OCI-M1 (cell line): ENCODE data around the gene IL10.

ENCODE experiments used
- DNase-seq: peaks from one replicate; lab custom pipeline; 2025; lab: John Stamatoyannopoulos, UW

IL10 gene

DNA sequence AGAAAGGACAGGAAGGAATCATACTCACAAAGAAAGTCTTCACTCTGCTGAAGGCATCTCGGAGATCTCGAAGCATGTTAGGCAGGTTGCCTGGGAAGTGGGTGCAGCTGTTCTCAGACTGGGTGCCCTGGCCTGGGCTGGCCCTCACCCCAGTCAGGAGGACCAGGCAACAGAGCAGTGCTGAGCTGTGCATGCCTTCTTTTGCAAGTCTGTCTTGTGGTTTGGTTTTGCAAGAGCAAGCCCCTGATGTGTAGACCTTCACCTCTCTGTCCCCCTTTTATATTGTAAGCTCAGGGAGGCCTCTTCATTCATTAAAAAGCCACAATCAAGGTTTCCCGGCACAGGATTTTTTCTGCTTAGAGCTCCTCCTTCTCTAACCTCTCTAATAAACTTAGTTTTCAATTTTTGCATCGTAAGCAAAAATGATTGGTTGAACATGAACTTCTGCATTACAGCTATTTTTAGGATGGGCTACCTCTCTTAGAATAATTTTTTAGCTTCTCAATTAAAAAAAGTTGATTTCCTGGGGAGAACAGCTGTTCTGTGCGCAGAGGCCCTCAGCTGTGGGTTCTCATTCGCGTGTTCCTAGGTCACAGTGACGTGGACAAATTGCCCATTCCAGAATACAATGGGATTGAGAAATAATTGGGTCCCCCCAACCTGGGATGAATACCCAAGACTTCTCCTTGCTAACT is at the start of gene IL10:
TSS of gene IL10 (minus strand) at position 252 of the 695 bp plus-strand sequence. CDS start at position 193, 59 bp downstream.
- DNase-seq = no peak

DNA sequence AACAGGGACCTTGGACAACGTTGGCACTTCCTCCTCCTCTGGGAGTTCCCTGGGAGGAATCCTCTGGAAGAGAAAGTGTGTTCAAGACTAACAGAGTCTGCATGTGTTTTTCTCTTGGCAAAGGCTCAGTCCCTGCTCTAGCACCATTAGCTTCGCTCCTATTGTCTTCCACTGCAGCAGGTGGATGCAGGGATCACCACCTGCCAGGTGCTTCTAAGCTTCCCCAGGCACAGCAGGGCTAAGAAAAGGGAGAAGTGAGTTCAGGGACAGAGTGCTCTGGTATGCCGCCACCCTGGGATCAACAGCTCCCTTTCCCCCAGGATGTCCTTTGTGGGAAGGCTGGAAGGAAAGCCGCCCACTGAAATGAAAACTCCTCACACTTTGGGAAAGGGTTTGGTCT is 49.2 kb upstream of the IL10 start:
- DNase-seq = no peak

DNA sequence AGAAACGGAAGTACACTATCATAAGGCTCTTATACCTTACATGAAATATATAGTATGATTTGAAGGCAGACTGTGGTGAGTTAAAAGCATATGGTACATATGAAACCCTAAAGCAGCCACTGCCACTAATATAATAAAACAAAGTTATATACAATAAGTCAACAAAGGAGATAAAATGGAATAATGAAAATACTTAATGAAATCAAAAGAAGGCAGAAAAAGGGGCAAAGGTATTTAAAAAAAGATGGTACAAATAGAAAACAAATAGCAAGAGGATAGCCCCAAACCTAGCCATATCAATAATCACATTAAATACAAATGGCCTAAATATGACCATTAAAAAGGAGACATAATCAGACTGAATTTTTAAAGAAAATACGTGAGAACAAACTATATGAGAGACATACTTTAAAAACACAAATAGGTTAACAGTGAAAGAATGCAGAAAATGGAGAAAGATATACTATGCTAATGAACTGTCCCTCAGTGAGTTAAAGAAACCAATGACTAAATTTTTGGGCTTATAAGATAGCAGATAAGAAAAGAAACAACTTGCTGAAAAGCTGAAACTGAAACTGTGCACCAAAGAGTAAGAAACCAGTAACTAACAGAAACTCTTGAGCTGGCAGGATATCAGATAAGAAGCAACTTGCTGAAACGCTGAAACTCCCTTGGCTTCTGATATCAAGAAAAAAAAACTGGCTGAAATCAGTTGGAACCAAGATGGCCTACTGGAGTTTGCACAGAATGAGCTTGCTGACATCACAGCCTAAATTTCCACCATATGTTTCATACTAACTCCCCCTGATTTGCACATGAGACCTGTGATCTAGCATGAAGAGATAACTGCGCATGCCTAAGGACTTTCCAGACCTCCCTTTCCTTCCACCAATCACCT is 44.3 kb upstream of the IL10 start:
- DNase-seq = peak; percentile 98

DNA sequence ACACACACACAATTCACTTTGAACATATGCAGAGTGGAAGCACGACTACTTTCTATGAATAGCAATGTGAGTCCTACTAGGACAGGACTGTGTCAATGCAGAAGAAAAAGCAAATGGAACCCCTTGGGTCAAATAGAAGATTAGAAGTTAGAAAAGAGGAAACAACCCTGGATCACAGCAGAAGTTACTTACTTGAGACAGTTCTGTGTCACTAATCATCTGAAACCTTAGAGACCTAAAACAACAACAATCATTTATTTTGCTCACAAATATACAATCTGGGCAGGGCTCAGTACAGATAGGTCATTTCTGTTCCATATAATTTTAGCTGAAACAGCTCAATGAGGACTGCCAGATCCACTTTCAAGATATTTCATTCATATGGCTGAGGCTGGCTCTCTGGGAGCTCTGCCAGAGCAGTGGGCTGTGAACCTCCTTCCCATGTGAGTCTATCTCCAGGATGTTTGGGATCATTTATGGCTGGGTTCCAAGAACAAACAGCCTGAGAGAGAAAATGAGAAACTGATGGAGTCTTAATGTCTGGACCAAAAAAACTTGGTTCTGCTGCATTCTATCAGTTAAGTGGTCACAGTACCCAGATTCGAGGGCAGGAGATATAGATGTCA is 42.5 kb upstream of the IL10 start:
- peak; percentile 61 for DNase-seq

DNA sequence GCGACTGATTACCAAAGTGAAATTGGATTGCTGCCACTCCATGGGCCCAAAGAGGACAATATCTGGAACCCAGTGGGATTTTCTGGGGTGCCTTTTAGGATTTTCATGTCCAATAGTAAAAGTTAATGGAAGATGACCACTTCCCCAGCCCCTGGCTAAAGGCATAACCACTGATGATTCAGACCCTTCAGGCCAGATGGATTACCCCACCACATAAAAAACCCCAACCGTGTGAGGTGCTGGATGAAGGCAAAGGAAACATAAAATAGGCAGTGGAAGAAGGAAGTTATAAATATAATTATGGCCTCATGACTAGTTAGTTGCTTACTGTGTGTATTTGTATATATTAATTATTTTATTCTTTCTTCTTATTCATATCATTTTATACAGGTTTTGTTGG is 40.2 kb upstream of the IL10 start:
- DNase-seq = peak; percentile 23

DNA sequence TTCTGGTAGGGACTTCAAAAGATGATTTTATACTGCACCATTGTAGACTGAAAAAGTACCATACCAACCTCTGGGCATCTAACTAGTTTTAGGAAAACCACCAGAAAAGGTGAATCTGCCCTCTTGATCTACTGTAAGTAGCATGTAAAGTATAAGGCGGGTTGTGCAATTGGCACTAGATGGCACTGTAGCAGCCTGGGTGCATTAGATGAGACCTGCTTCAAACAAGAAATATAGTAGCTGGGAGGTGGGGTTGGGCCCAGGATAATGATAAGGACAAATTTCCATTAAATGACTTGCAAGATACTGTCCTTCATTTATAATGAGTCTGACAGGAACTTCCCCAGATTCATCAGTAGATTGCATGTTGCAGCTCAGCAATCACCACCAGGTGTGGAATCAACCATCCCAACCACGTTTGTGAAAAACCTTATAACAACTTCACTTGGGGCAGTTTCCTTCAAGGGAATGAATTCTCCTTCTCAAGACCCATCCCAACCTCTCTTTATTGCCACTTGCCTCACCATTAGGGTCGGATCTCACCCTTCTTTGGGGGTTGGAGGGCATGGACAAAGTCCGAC is 37.3 kb upstream of the IL10 start:
- peak; percentile 73 for DNase-seq

DNA sequence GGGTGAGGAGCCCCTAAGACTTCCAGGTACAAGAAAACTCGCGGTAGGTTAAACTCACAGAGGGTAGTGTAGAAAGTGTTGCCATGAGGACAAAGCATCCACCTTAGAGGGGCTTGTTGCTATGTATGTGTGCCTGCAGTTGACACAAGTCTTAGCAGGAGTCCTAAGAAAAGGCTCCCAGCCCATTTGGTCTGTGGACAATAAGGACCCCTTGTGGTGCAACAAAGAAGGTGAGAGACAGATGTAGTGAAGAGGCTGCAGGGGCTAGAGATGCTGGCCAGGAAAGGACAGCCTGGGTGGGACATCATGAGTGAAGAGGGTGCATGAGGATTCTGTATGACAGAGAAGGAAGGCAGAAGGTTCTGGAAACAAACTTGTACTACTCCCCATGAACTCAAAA is 36.3 kb upstream of the IL10 start:
- peak; percentile 79 for DNase-seq

DNA sequence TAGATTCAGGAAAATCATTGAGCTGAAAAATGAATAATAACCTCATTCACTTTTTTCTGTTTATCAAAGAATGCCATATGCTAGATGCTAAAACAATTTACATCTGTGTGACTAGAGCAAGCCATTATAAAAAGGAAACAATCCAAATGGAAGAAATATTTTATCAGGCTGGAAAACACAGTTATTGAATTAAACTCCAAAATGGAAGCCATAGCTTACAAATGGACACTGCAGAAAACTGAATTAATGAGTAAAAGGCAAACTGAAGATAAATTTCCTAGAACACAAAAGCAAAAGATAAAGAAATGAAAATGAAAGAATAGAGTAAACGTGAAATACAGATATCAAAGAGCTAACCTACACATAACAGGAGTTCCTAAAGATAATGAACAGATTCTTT is 33.1 kb upstream of the IL10 start:
- DNase-seq = peak; percentile 45

DNA sequence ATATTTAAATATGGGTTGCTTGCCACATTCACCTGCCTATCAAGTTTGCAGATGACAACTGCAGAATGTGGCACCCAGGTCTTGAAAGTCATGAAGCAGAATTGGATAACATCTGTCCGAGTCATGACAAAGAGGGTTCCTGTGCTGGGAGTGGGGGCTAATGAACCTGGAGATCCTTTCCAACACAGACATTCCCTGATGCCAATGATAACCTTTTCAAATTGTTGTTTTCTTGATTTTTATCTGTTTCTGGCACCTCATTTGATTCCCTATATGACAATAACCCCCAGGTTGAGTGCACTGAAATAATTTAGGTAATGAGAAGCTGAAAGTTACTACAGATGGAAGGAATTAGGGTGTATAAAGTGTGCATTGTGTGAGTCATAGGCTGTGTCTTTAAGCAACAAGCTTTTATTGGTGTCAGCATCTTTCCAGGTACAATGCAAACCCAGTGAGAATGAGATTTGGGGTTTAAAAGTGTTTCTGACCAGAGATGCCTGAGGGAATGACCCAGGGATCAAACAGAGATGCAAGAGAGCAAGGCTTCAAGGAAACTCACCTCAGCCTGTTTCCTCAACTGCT is 32.0 kb upstream of the IL10 start:
- no peak for DNase-seq

DNA sequence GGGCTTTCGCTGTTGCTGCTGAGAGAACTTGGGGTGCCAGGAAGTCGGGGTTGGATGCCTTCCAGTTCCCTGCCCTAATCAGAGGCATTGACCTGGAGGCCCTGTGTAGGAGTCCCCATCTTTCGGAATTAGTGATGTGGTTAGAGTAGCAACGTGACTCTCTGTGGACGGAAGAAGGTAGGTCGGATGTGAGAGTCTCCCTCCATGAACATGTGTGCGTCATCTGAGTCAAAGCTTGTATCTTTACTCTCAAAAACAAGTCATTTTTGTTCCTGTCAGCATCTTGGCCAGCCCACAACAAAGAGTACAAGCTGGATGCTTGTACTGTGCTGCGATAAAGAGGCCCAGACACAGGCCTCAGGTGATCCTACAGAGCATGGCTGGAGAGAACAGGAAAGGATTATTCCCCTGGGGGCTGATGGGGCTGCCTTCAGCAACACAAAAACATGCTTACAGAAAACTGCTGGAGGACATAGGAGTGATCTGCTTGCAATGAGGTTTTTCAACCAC is 31.0 kb upstream of the IL10 start:
- no peak for DNase-seq

DNA sequence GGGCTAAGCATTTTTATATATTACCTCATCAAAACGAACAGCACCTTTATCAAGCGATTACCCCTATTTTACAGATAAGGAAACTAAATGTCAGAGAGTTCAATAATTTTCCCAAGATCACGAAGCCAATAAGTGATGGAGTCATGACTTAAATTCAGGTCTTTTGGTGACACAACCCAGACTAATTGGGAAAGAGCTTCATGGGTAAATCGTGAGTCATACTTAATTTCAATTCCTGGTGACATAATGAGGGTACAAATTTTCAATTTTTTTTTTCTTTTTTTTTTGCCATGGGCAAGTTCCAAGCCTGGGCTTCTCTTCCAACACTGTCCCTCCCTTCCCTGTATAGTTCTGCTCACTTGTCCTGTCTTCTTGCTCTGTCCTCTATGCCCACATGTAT is 30.1 kb upstream of the IL10 start:
- no peak for DNase-seq

DNA sequence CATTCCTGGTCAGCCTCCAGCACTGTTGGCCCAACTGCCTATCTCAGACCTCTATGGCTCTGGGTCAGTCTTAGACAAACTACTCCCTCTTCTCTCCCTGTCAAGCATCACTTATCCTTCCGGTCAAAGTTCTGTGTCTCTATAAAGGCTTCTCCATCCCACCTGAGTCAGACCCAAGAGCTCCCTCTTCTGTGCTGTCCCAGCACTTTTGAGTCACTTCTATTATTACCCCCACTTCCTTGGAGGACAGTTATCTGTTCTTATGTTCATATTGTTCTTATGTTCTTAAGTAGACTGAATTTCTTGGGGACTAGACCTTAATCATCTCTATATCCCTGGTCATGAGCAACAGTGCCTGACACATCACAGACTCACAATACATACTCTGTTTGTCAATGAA is 29.2 kb upstream of the IL10 start:
- DNase-seq = peak; percentile 19

DNA sequence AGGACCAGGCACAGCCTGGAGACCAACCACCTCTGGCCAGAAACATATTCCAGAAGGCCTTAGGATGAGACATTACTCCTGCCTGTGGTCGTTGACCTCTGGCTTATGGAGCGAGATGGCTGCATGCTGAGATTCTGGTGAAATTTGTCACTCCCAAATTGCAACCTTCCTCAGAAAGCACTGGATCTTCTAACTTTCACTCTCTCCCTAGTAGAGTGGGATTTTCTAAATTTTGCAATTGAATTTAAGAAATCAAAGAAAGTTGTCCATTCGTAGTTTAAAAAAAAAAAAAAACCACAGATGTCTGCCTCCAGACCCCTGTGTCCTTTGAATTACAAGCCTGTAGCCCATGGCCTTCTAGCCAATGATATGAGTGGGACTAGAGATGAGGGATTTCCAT is 28.6 kb upstream of the IL10 start:
- no peak for DNase-seq

DNA sequence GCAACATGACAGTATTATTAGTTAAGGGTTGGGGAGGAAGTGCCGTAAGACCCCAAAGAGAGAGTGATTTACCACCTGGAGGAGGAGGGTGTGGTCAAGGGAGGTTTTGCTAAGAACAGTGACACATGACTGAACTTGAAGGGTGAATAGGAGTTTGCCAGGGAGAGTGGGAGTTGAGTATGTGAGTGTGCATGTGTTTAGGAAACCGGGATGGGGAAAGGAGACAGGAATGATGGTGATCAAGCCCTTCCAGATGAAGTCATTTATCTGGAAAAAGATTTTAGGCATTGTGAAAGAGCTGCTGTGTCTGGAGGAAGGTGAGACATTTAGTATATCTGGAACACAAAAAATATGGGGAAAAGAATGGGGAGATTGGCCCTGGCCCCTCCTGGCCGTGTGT is 28.1 kb upstream of the IL10 start:
- DNase-seq = no peak

DNA sequence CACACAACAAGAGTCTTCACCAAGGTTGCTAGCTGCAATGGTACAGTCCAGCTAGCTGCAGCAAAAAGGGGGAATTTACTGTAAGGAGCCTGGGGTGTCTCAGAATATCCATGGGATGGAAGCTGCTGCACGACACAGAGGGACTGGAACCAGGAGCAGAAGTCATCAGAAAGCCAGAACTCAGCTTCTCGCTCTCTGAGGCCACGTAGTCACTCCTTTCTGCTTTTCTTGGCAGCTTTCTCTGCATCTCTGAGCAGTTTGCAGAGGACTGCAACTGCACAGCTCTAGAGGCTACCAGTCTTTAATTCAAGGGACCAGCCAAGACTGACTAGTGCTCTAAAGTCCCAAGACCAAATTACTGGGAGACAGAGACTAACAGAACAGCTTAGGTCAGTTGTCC is 27.0 kb upstream of the IL10 start:
- no peak for DNase-seq

DNA sequence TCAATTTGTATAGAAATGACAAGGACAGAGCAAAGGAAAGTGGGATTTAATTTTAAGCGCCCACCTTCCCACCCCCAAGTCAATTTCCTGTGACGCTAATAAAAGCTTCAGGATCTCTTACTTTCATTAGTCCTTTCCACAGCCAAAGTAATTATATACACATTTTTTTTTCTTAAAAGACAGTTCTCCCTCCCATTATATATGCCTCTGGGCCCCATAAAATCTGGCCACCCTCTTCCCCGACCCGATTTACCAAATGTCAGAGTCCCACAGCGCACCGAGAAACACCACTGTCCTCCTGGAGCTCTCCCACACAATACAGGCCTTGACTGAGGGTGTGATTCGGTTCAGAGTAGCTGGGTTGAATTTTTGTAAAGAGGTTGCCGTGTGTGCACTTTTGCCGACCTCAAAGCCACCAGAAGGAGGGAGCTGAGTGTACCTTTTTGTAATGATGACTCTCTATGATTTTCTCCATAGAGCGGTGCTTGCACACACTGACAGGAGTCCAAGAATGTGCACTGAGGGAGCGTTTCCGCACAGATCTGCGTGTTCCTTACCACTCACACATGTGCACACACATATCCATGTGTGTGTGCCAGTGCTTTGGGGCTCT is 26.2 kb upstream of the IL10 start:
- DNase-seq = no peak

DNA sequence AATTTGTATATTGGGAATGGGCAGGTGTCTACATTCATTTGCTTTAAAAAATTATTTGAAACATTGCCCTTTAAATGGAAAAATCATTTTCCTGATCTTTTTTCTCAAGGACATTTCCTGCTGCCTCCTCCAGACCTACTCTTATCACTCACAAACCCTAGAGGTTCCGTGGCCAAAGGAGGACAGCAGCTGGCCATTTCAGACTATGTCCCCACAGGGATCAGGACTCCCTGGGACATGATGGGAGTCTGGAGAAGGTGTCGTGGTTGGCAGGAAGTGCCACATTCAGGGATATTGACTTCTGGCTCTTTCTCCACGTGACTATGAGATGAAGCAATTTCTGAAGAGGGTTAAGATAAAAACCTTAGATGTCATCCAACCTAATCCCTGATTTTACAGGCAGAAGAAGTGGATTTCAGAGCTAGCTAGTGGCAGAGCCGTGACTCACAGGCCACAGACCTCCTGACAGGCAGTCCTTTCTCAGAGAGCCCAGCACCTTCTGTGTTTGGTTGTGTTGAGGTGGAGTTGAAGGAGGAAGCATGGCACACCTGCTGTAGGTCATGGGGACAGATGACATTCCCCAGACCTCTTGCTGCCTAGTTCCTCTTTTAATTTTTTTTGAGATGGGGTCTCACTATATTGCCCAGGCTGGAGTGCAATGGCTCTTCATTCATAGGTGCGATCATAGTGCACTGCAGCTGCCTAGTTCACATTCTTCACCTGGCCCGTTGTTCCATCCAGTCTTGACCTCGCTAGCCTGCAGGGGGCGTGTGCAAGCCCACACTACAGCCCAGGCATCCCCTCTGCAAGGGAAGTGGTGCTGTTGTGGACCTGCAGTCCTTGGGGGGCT is 25.5 kb upstream of the IL10 start:
- DNase-seq = peak; percentile 53

DNA sequence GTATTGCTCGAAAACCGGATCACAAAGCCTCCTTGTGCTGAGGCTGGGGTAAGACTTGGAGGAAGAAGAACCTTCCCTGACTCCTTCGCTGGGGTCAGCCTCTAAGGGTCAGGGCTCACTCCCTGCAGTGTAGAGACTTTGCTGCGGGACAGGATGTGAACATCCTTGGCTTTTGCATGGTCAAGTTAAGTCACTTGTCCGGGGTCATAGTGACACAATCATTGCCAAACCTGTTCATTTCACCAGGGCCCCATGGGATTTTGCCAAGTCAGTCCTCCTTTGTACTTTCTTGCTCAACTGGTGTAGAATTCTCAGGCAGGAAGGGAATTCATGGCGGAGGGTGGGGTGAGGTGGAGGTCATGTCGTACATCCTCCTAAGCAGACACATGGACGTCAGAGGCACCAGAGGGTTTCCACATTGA is 24.7 kb upstream of the IL10 start:
- no peak for DNase-seq

DNA sequence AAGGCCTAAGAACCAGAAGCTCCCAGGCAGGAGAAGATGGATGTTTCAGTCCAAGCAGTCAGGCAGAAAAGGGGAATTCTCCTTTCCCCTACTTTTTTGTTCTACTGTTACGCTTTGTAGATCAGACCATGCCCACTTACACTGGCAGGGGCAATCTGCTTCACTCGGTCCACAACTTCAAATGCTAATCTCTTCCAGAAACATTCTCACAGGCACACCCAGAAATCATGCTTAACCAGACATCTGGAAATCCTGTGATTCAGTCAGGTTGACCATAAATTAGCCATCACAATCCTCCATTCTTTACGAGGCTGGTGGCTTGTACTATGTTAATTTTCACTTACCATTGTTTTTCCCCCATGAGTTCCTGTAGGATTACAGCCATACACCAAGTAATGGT is 23.8 kb upstream of the IL10 start:
- DNase-seq = no peak

DNA sequence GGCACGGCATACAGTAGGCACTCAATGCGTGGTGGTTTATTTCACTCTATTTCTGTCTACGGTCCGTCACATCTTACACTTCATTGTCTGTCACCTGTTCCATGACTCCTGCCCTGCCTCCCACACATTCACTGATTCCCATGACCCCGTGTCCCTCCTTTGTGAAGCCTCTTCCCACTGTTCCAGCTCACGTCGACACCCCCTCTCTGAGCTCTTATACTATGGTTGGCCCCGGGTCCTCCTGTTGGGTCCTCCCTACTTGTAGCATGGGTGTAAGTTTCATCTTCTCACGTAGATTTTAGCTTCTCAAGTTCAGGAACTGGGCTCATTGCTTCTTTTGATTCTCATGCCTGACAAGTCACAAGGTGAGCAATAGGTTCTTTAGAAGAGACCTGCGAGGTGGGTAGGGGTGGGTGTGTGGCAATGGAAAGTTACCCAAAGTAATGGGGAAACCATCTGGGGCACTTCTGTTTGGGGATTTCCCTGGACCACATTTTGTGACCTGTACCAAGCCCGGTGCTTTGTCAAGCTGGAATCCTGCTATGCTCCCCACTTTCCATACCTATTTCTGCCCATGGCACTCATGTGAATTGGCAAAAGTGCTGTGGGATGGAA is 22.1 kb upstream of the IL10 start:
- DNase-seq = no peak
